GM23338 (cell line): ENCODE results near the gene BANP. TPM values are rescaled to one million over a fixed set of nuclear protein-coding genes. Genes with fewer than 3 reads are reported as not detected.
A peak's percentile ranks its signal among the peaks of the same experiment; 100 is the strongest.

ENCODE experiments used
- ATAC-seq: fragments of 200-7000 bp; cut with Tn5 transposase; 3 replicates; pipeline ENCODE4 v1.9.1; 2020
- DNase-seq: peaks from one replicate; pipeline ENCODE4 v3.0.0-alpha.2; 2015; ENCODE audit warnings: low spot score
- H2AFZ ChIP-seq: fragments of 200-600 bp; sonication (generic); 2 replicates; pipeline ENCODE4 v1.8.0; 2016; ENCODE audit warnings: antibody characterized with exemption, mild to moderate bottlenecking, moderate library complexity
- H3F3A ChIP-seq: fragments of 200-600 bp; sonication (generic); replicated peaks from 2 replicates; pipeline ENCODE4 v1.8.0; 2017; ENCODE audit warnings: antibody characterized with exemption, mixed run types, low read depth
- H3K27ac ChIP-seq: fragments of 200-600 bp; sonication (generic); 2 replicates; pipeline ENCODE4 v1.6.1; 2016; ENCODE audit warnings: low read depth
- H3K27me3 ChIP-seq: fragments of 200-600 bp; sonication (generic); 2 replicates; pipeline ENCODE4 v1.8.0; 2016; ENCODE audit warnings: mild to moderate bottlenecking, mixed run types, moderate library complexity; ENCODE audit not compliant: insufficient read depth
- H3K36me3 ChIP-seq: fragments of 200-600 bp; sonication (generic); 2 replicates; pipeline ENCODE4 v1.8.0; 2016; ENCODE audit warnings: mild to moderate bottlenecking; ENCODE audit not compliant: insufficient read depth
- H3K4me1 ChIP-seq: fragments of 200-600 bp; sonication (generic); 2 replicates; pipeline ENCODE4 v1.8.0; 2016; ENCODE audit warnings: mild to moderate bottlenecking, moderate library complexity; ENCODE audit not compliant: insufficient read depth
- H3K4me2 ChIP-seq: fragments of 200-600 bp; sonication (generic); 2 replicates; pipeline ENCODE4 v1.7.1; 2017; ENCODE audit warnings: mixed run types
- H3K4me3 ChIP-seq: fragments of 200-600 bp; sonication (generic); 2 replicates; pipeline ENCODE4 v1.6.1; 2016; ENCODE audit warnings: mixed run types
- H3K79me2 ChIP-seq: fragments of 200-600 bp; sonication (generic); replicated peaks from 2 replicates; pipeline ENCODE4 v1.8.0; 2017; ENCODE audit warnings: mild to moderate bottlenecking; ENCODE audit not compliant: insufficient read depth
- H3K9me2 ChIP-seq: fragments of 200-600 bp; sonication (generic); 2 replicates; pipeline ENCODE4 v1.8.0; 2017; ENCODE audit not compliant: insufficient read depth
- H4K20me1 ChIP-seq: fragments of 200-600 bp; sonication (generic); replicated peaks from 2 replicates; pipeline ENCODE4 v1.8.0; 2017; ENCODE audit warnings: mild to moderate bottlenecking; ENCODE audit not compliant: insufficient read depth
- H3K27ac Mint-ChIP-seq: 2 replicates; pipeline ENCODE4 v1.8.0; 2020; ENCODE audit warnings: inconsistent platforms, mild to moderate bottlenecking, moderate library complexity, mixed read lengths
- H3K27me3 Mint-ChIP-seq: 3 replicates; pipeline ENCODE4 v1.8.0; 2022; ENCODE audit warnings: low read depth, mild to moderate bottlenecking, moderate library complexity, mixed read lengths, inconsistent platforms; ENCODE audit not compliant: insufficient read depth, poor library complexity
- H3K36me3 Mint-ChIP-seq: 3 replicates; pipeline ENCODE4 v1.8.0; 2021; ENCODE audit warnings: low read depth, mild to moderate bottlenecking, inconsistent platforms, moderate library complexity, mixed read lengths
- H3K4me1 Mint-ChIP-seq: 3 replicates; pipeline ENCODE4 v1.8.0; 2020; ENCODE audit warnings: mild to moderate bottlenecking, inconsistent platforms, mixed read lengths
- H3K4me3 Mint-ChIP-seq: 3 replicates; pipeline ENCODE4 v1.8.0; 2021; ENCODE audit warnings: moderate library complexity, mild to moderate bottlenecking, inconsistent platforms, mixed read lengths
- H3K9me3 Mint-ChIP-seq: 3 replicates; pipeline ENCODE4 v1.8.0; 2020; ENCODE audit warnings: moderate library complexity, mild to moderate bottlenecking, inconsistent platforms, mixed read lengths
- EZH2phosphoT487 ChIP-seq: fragments of 200-600 bp; sonication (generic); IDR thresholded peaks from one replicate; pipeline ENCODE4 v1.8.1; 2018; ENCODE audit warnings: antibody characterized with exemption; ENCODE audit not compliant: unreplicated experiment
- JUNB ChIP-seq: IDR thresholded peaks from one replicate; pipeline ENCODE4 v1.6.1; 2016; ENCODE audit warnings: antibody characterized with exemption; ENCODE audit not compliant: unreplicated experiment
- STAT1 ChIP-seq: IDR thresholded peaks from one replicate; pipeline ENCODE4 v1.6.1; 2016; ENCODE audit warnings: antibody characterized with exemption; ENCODE audit not compliant: unreplicated experiment
- ZNF114 ChIP-seq: fragments of 250-450 bp; sonication (Bioruptor Pico); IDR thresholded peaks from 2 replicates; pipeline ENCODE4 v1.5.0; 2020; ENCODE audit warnings: mild to moderate bottlenecking, moderate library complexity
- ZNF331 ChIP-seq: fragments of 250-450 bp; sonication (Bioruptor Pico); IDR thresholded peaks from 2 replicates; pipeline ENCODE4 v1.5.0; 2020; ENCODE audit warnings: low read depth, mild to moderate bottlenecking, moderate library complexity
- polyA plus RNA-seq: library from polyadenylated mRNA; unstranded; fragments of >200 nt; fragmentation: Nextera tagmentation; extraction: Ambion mirVana; gene quantifications from 2 replicates; pipeline ENCODE4 v1.2.1, GENCODE V29; 2016
- total RNA-seq: library from RNA; depleted of rRNA; stranded (reverse); fragments of >200 nt; shearing (Covaris generic); gene quantifications from 2 replicates; pipeline ENCODE4 v1.2.3, GENCODE V29; 2014
- TF ChIP-seq, protein P1 (sequence below): IDR thresholded peaks from one replicate; pipeline ENCODE4 v1.6.1; 2018; ENCODE audit warnings: antibody characterized with exemption; ENCODE audit not compliant: unreplicated experiment
- TF ChIP-seq, protein P2 (sequence below), 2 experiments: fragments of 200-600 bp in 1 of 2; sonication (generic) in 1 of 2; conservative IDR thresholded peaks; 2 replicates each; pipeline versions ENCODE4 v1.5.1 to v1.6.1; 2016 to 2017; ENCODE audit warnings: antibody characterized with exemption in 2 of 2, low read depth in 2 of 2, mild to moderate bottlenecking in 2 of 2, moderate library complexity in 1 of 2
- TF ChIP-seq, protein P3 (sequence below): IDR thresholded peaks from 2 replicates; pipeline ENCODE4 v1.6.1; 2016; ENCODE audit warnings: antibody characterized with exemption

The BANP gene
- total and polyA plus RNA-seq, 2 experiments from 2014 or later = 22.3 to 48.0 TPM

DNA sequence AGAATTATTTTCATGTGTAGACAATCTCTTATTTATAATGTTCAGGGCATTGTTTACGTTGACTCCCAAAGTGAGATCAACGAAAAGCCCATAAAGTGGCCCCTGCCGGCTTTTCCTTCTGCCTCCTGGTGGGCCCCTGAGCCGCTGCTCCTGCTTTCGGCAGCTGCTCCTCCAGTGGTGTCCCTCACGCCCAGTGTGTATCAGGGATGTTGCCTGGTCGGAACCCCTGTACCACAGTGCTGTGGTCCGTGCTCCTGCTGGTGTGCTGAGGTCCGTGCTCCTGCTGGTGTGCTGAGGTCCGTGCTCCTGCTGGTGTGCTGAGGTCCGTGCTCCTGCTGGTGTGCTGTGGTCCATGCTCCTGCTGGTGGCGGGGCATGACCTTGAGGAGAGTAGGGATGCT lies 107.6 kb downstream of the BANP start:
- H3K4me1 Mint-ChIP-seq = peaks cover 7% of the 10 kb centered on the region; the same call in 2 of the 3 replicates
- Histone ChIP-seq H2AFZ (no peak overlapping the region), H3K4me2 (no peak overlapping the region), H3K79me2 (peaks cover 7% of the 10 kb centered on the region), H3K27ac (no peak overlapping the region), H3K9me2 (no peaks in the 10 kb centered on the region), H3K27me3 (no peaks in the 10 kb centered on the region), H3K4me1 (no peaks in the 10 kb centered on the region), H4K20me1 (no peaks in the 10 kb centered on the region; the same call in 1 of the 2 replicates), H3K4me3 (no peak overlapping the region), H3F3A (no peaks in the 10 kb centered on the region), H3K36me3 (no peaks in the 10 kb centered on the region; the same call in 1 of the 2 replicates)
- ATAC-seq (no peak), DNase-seq (no peak)
- peaks cover 6% of the 10 kb centered on the region; the same call in 1 of the 3 replicates for H3K36me3 Mint-ChIP-seq
- no peak for TF ChIP-seq JUNB
- TF ChIP-seq ZNF331 (CRISPR knock-in tag) = no peak
- no peak for TF ChIP-seq STAT1
- TF ChIP-seq, protein P1, sequence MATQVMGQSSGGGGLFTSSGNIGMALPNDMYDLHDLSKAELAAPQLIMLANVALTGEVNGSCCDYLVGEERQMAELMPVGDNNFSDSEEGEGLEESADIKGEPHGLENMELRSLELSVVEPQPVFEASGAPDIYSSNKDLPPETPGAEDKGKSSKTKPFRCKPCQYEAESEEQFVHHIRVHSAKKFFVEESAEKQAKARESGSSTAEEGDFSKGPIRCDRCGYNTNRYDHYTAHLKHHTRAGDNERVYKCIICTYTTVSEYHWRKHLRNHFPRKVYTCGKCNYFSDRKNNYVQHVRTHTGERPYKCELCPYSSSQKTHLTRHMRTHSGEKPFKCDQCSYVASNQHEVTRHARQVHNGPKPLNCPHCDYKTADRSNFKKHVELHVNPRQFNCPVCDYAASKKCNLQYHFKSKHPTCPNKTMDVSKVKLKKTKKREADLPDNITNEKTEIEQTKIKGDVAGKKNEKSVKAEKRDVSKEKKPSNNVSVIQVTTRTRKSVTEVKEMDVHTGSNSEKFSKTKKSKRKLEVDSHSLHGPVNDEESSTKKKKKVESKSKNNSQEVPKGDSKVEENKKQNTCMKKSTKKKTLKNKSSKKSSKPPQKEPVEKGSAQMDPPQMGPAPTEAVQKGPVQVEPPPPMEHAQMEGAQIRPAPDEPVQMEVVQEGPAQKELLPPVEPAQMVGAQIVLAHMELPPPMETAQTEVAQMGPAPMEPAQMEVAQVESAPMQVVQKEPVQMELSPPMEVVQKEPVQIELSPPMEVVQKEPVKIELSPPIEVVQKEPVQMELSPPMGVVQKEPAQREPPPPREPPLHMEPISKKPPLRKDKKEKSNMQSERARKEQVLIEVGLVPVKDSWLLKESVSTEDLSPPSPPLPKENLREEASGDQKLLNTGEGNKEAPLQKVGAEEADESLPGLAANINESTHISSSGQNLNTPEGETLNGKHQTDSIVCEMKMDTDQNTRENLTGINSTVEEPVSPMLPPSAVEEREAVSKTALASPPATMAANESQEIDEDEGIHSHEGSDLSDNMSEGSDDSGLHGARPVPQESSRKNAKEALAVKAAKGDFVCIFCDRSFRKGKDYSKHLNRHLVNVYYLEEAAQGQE = no peak
- TF ChIP-seq EZH2phosphoT487 = no peak
- TF ChIP-seq, protein P2, sequence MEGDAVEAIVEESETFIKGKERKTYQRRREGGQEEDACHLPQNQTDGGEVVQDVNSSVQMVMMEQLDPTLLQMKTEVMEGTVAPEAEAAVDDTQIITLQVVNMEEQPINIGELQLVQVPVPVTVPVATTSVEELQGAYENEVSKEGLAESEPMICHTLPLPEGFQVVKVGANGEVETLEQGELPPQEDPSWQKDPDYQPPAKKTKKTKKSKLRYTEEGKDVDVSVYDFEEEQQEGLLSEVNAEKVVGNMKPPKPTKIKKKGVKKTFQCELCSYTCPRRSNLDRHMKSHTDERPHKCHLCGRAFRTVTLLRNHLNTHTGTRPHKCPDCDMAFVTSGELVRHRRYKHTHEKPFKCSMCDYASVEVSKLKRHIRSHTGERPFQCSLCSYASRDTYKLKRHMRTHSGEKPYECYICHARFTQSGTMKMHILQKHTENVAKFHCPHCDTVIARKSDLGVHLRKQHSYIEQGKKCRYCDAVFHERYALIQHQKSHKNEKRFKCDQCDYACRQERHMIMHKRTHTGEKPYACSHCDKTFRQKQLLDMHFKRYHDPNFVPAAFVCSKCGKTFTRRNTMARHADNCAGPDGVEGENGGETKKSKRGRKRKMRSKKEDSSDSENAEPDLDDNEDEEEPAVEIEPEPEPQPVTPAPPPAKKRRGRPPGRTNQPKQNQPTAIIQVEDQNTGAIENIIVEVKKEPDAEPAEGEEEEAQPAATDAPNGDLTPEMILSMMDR (conservative IDR thresholded peaks at IDR 0.05; ENCODE audit: low read depth in 2 of 2) = no peak
- no peak for TF ChIP-seq ZNF114 (CRISPR knock-in tag)
- TF ChIP-seq, protein P3, sequence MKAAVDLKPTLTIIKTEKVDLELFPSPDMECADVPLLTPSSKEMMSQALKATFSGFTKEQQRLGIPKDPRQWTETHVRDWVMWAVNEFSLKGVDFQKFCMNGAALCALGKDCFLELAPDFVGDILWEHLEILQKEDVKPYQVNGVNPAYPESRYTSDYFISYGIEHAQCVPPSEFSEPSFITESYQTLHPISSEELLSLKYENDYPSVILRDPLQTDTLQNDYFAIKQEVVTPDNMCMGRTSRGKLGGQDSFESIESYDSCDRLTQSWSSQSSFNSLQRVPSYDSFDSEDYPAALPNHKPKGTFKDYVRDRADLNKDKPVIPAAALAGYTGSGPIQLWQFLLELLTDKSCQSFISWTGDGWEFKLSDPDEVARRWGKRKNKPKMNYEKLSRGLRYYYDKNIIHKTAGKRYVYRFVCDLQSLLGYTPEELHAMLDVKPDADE = no peak
- no peaks in the 10 kb centered on the region; the same call in 2 of the 3 replicates for H3K9me3 Mint-ChIP-seq
- H3K27ac Mint-ChIP-seq = 0 out of 2 replicates have a peak overlapping the region, but pooled peaks have one; percentile 65
- H3K4me3 Mint-ChIP-seq = no peak overlapping the region
- peaks cover 4% of the 10 kb centered on the region for H3K27me3 Mint-ChIP-seq
